Astrocyte (in vitro differentiated cells and primary cell): Measurements from ENCODE around the gene HMGCS2. TPM values are rescaled to one million over a fixed set of nuclear protein-coding genes. Genes with fewer than 3 reads are reported as not detected.
A peak's percentile ranks its signal among the peaks of the same experiment; 100 is the strongest.
"Not testable (repeated sequence)": the region's sequence is repeated elsewhere in the genome, so short reads cannot be mapped to it uniquely, and the experiment has no call there.

Experiments
- DNase-seq: peaks from one replicate; pipeline ENCODE4 v3.0.0-alpha.2; 2010; ENCODE audit warnings: low read depth
- FAIRE-seq: peaks from 2 replicates; lab custom pipeline; 2011; peaks lifted over from hg19 to GRCh38; lab: Jason Lieb, UNC
- H2AFZ ChIP-seq: 2 replicates; pipeline ENCODE4 v1.6.0; 2012; ENCODE audit warnings: low read depth, low read length, inconsistent platforms
- H3K27ac ChIP-seq: 2 replicates; pipeline ENCODE4 v1.5.1; 2011; ENCODE audit warnings: low read depth, low read length, inconsistent platforms
- H3K27me3 ChIP-seq: 2 replicates; pipeline ENCODE4 v1.6.0; 2011; ENCODE audit warnings: low read length, inconsistent platforms; ENCODE audit not compliant: insufficient read depth
- H3K36me3 ChIP-seq: 2 replicates; pipeline ENCODE4 v1.5.1; 2011; ENCODE audit warnings: low read length, inconsistent platforms; ENCODE audit not compliant: insufficient read depth
- H3K4me1 ChIP-seq: 2 replicates; pipeline ENCODE4 v1.5.1; 2011; ENCODE audit warnings: low read length, inconsistent platforms; ENCODE audit not compliant: insufficient read depth
- H3K4me2 ChIP-seq: 2 replicates; pipeline ENCODE4 v1.6.0; 2012; ENCODE audit warnings: low read length, inconsistent platforms
- H3K4me3 ChIP-seq: 2 replicates; pipeline ENCODE4 v1.5.1; 2011; ENCODE audit warnings: low read depth, mild to moderate bottlenecking, low read length, inconsistent platforms; ENCODE audit not compliant: insufficient read depth
- H3K79me2 ChIP-seq: 2 replicates; pipeline ENCODE4 v1.6.0; 2012; ENCODE audit warnings: mild to moderate bottlenecking, low read length, inconsistent platforms; ENCODE audit not compliant: insufficient read depth
- H3K9ac ChIP-seq: 2 replicates; pipeline ENCODE4 v1.6.0; 2012; ENCODE audit warnings: mild to moderate bottlenecking, low read length, inconsistent platforms
- H3K9me3 ChIP-seq: 2 replicates; pipeline ENCODE4 v1.5.1; 2012; ENCODE audit warnings: low read depth, mild to moderate bottlenecking, low read length, inconsistent platforms; ENCODE audit not compliant: insufficient read depth
- H4K20me1 ChIP-seq: 2 replicates; pipeline ENCODE4 v1.6.0; 2012; ENCODE audit warnings: low read length, inconsistent platforms; ENCODE audit not compliant: insufficient read depth
- H3K27ac Mint-ChIP-seq: one replicate; pipeline ENCODE4 v1.8.0; 2021; ENCODE audit warnings: mild to moderate bottlenecking, mixed read lengths; ENCODE audit not compliant: unreplicated experiment
- H3K27me3 Mint-ChIP-seq: one replicate; pipeline ENCODE4 v1.8.0; 2021; ENCODE audit warnings: low read depth, mixed read lengths; ENCODE audit not compliant: unreplicated experiment
- H3K36me3 Mint-ChIP-seq: one replicate; pipeline ENCODE4 v1.8.0; 2021; ENCODE audit warnings: low read depth, mixed read lengths; ENCODE audit not compliant: unreplicated experiment
- H3K4me1 Mint-ChIP-seq: one replicate; pipeline ENCODE4 v1.8.0; 2021; ENCODE audit warnings: low read depth, mixed read lengths; ENCODE audit not compliant: unreplicated experiment
- H3K4me3 Mint-ChIP-seq: one replicate; pipeline ENCODE4 v1.8.0; 2021; ENCODE audit warnings: mild to moderate bottlenecking, moderate library complexity, mixed read lengths; ENCODE audit not compliant: unreplicated experiment
- H3K9me3 Mint-ChIP-seq: one replicate; pipeline ENCODE4 v1.8.0; 2021; ENCODE audit warnings: mild to moderate bottlenecking, mixed read lengths; ENCODE audit not compliant: unreplicated experiment
- EZH2 ChIP-seq: IDR thresholded peaks from 2 replicates; pipeline ENCODE4 v1.6.1; 2012; ENCODE audit warnings: mild to moderate bottlenecking, low read length, inconsistent platforms; ENCODE audit not compliant: insufficient read depth
- total RNA-seq: library from RNA; stranded (reverse); gene quantifications from 2 replicates; pipeline ENCODE4 v1.2.1, GENCODE V29; 2021
- TF ChIP-seq, protein P1 (sequence below): IDR thresholded peaks from 2 replicates; pipeline ENCODE4 v1.5.1; 2011; ENCODE audit warnings: low read depth, mild to moderate bottlenecking, inconsistent platforms, low read length, moderate library complexity; ENCODE audit not compliant: insufficient read depth

Gene HMGCS2
- total RNA-seq, 1 donor from 2014 or later = not detected

GRCh38 chr1:119712342-119713038, 56.2 kb downstream of the HMGCS2 start:
- Histone ChIP-seq H4K20me1 (peaks cover 12% of the 10 kb centered on the region), H3K36me3 (no peaks in the 10 kb centered on the region), H3K79me2 (peaks cover 18% of the 10 kb centered on the region), H3K4me1 (peaks cover 12% of the 10 kb centered on the region), H3K4me3 (peak overlapping the region; percentile 84), H3K4me2 (peak overlapping the region; percentile 99), H3K27ac (no peak overlapping the region), H2AFZ (peak overlapping the region; percentile 75), H3K27me3 (peaks cover 9% of the 10 kb centered on the region), H3K9me3 (no peaks in the 10 kb centered on the region), H3K9ac (peak overlapping the region; percentile 78)
- peaks cover 29% of the 10 kb centered on the region for H3K4me1 Mint-ChIP-seq
- FAIRE-seq (no peak), DNase-seq (peak; percentile 81)
- peak overlapping the region; percentile 98 for H3K27ac Mint-ChIP-seq
- H3K4me3 Mint-ChIP-seq = peak overlapping the region; percentile 100
- peaks cover under 1% of the 10 kb centered on the region for H3K36me3 Mint-ChIP-seq
- no peaks in the 10 kb centered on the region for H3K9me3 Mint-ChIP-seq
- TF ChIP-seq, protein P1, sequence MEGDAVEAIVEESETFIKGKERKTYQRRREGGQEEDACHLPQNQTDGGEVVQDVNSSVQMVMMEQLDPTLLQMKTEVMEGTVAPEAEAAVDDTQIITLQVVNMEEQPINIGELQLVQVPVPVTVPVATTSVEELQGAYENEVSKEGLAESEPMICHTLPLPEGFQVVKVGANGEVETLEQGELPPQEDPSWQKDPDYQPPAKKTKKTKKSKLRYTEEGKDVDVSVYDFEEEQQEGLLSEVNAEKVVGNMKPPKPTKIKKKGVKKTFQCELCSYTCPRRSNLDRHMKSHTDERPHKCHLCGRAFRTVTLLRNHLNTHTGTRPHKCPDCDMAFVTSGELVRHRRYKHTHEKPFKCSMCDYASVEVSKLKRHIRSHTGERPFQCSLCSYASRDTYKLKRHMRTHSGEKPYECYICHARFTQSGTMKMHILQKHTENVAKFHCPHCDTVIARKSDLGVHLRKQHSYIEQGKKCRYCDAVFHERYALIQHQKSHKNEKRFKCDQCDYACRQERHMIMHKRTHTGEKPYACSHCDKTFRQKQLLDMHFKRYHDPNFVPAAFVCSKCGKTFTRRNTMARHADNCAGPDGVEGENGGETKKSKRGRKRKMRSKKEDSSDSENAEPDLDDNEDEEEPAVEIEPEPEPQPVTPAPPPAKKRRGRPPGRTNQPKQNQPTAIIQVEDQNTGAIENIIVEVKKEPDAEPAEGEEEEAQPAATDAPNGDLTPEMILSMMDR = no peak
- no peak for TF ChIP-seq EZH2
- H3K27me3 Mint-ChIP-seq = peaks cover 11% of the 10 kb centered on the region

- Histone ChIP-seq H4K20me1 (peaks cover 12% of the 10 kb centered on the region), H3K36me3 (no peaks in the 10 kb centered on the region), H2AFZ (peak within 1 kb of the TSS; percentile 75), H3K27me3 (peaks cover 10% of the 10 kb centered on the region), H3K27ac (no peak within 1 kb of the TSS), H3K9me3 (no peaks in the 10 kb centered on the region), H3K79me2 (peaks cover 18% of the 10 kb centered on the region), H3K4me1 (peaks cover 12% of the 10 kb centered on the region), H3K4me2 (peak within 1 kb of the TSS; percentile 99), H3K4me3 (peak within 1 kb of the TSS; percentile 84), H3K9ac (peak within 1 kb of the TSS; percentile 78)
- no peaks in the 10 kb centered on the region for H3K36me3 Mint-ChIP-seq
- peaks cover 11% of the 10 kb centered on the region for H3K27me3 Mint-ChIP-seq
- DNase-seq (peak; percentile 81), FAIRE-seq (no peak)
- no peak for TF ChIP-seq EZH2
- TF ChIP-seq, protein P1 = no peak
- H3K4me1 Mint-ChIP-seq = peaks cover 28% of the 10 kb centered on the region
- H3K27ac Mint-ChIP-seq = peak within 1 kb of the TSS; percentile 98
- H3K4me3 Mint-ChIP-seq = peak within 1 kb of the TSS; percentile 100
- H3K9me3 Mint-ChIP-seq = no peaks in the 10 kb centered on the region
Observed at GRCh38 chr1:119711804-119712341, 56.8 kb downstream of the HMGCS2 start, which contains the start of gene PHGDH. TSS of gene PHGDH (plus strand) at chr1:119711934. CDS start at chr1:119712023, 89 bp downstream.

DNA sequence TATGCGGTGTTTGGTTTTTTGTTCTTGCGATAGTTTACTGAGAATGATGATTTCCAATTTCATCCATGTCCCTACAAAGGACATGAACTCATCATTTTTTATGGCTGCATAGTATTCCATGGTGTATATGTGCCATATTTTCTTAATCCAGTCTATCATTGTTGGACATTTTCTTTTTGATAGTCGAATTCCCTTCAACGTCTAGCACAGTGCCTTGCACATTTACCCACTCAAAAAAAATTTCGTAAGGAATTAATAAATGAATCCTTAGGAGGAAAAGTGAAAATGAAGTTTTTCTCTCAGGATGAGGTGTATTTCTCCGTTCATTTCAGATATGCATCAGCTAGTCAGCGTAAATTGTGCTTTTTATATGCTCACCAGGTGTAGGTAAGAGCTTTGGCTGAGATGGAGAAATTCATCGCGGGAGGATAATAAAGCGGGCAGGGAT, 57.3 kb downstream of the HMGCS2 start:
- not testable (repeated sequence) for H3K27me3 ChIP-seq, H3K27ac ChIP-seq, H3K9me3 Mint-ChIP-seq, H3K36me3 ChIP-seq, DNase-seq, H3K36me3 Mint-ChIP-seq, H3K9me3 ChIP-seq, H4K20me1 ChIP-seq, FAIRE-seq
- H2AFZ ChIP-seq = peak overlapping the region; percentile 75
- H3K27ac Mint-ChIP-seq = peak overlapping the region; percentile 95
- H3K9ac ChIP-seq = peak overlapping the region; percentile 78
- peak overlapping the region; percentile 99 for H3K4me2 ChIP-seq
- peaks cover 11% of the 10 kb centered on the region for H3K27me3 Mint-ChIP-seq
- H3K4me1 ChIP-seq = peaks cover 12% of the 10 kb centered on the region
- peak overlapping the region; percentile 100 for H3K4me3 Mint-ChIP-seq
- H3K4me1 Mint-ChIP-seq = peaks cover 26% of the 10 kb centered on the region
- H3K79me2 ChIP-seq = peaks cover 14% of the 10 kb centered on the region
- peak overlapping the region; percentile 84 for H3K4me3 ChIP-seq

- FAIRE-seq, H3K9ac ChIP-seq: not testable (repeated sequence)
Observed at GRCh38 chr1:119706599-119706998, 62.1 kb downstream of the HMGCS2 start.

More at GRCh38 chr1:119706599-119706998, 62.1 kb downstream of the HMGCS2 start:
- H3K27ac ChIP-seq, H3K27ac Mint-ChIP-seq, H3K27me3 ChIP-seq, H3K36me3 Mint-ChIP-seq, H4K20me1 ChIP-seq, DNase-seq, H3K4me1 Mint-ChIP-seq, H3K4me3 Mint-ChIP-seq, H3K4me2 ChIP-seq, H3K9me3 ChIP-seq, H2AFZ ChIP-seq, H3K79me2 ChIP-seq, H3K4me1 ChIP-seq, H3K36me3 ChIP-seq, H3K4me3 ChIP-seq: not testable (repeated sequence)
- H3K27me3 Mint-ChIP-seq = peaks cover 14% of the 10 kb centered on the region
- peaks cover 18% of the 10 kb centered on the region for H3K9me3 Mint-ChIP-seq
